HEK293T (cell line): ENCODE data around the gene F11.
"Not testable (repeated sequence)": the region's sequence is repeated elsewhere in the genome, so short reads cannot be mapped to it uniquely, and the experiment has no call there.

Experiments used
- CTCF ChIA-PET: fragments of 350-600 bp; formaldehyde crosslinking; extraction: SDS; loops from one replicate; lab custom pipeline; 2021; ENCODE audit warnings: antibody characterized with exemption, inconsistent platforms; lab: Yijun Ruan, JAX
- POLR2A ChIA-PET: fragments of 350-600 bp; formaldehyde crosslinking; extraction: SDS; loops from one replicate; lab custom pipeline; 2020; ENCODE audit warnings: antibody characterized with exemption, inconsistent platforms; lab: Yijun Ruan, JAX
- DNase-seq: peaks from one replicate; pipeline ENCODE4 v3.0.0; 2012; ENCODE audit warnings: mixed read lengths; ENCODE audit errors: extremely low spot score
- ARNT ChIP-seq: fragments of 450-650 bp; IDR thresholded peaks from 2 replicates; pipeline ENCODE4 v1.6.1; 2017; ENCODE audit warnings: mild to moderate bottlenecking
- BHLHE40 ChIP-seq: fragments of 450-650 bp; IDR thresholded peaks from 2 replicates; pipeline ENCODE4 v1.6.1; 2016; ENCODE audit warnings: mild to moderate bottlenecking, moderate library complexity, borderline replicate concordance
- CTBP1 ChIP-seq: fragments of 450-650 bp; IDR thresholded peaks from 2 replicates; pipeline ENCODE4 v1.6.1; 2016; ENCODE audit warnings: borderline replicate concordance
- ELF4 ChIP-seq: fragments of 450-650 bp; IDR thresholded peaks from 2 replicates; pipeline ENCODE4 v1.6.1; 2017; ENCODE audit warnings: antibody characterized with exemption
- FOXA1 ChIP-seq: fragments of 450-650 bp; IDR thresholded peaks from 2 replicates; pipeline ENCODE4 v1.6.1; 2016; ENCODE audit warnings: mild to moderate bottlenecking
- FOXK2 ChIP-seq: fragments of 450-650 bp; IDR thresholded peaks from 2 replicates; pipeline ENCODE4 v1.6.1; 2016; ENCODE audit warnings: mild to moderate bottlenecking
- FOXM1 ChIP-seq: fragments of 450-650 bp; IDR thresholded peaks from 2 replicates; pipeline ENCODE4 v1.6.1; 2017; ENCODE audit warnings: mild to moderate bottlenecking, borderline replicate concordance
- HDGF ChIP-seq: fragments of 450-650 bp; IDR thresholded peaks from 2 replicates; pipeline ENCODE4 v1.6.1; 2017; ENCODE audit warnings: antibody characterized with exemption, borderline replicate concordance
- L3MBTL2 ChIP-seq: fragments of 450-650 bp; conservative IDR thresholded peaks from 2 replicates; pipeline ENCODE4 v1.6.1; 2016; ENCODE audit warnings: mild to moderate bottlenecking
- LEF1 ChIP-seq: fragments of 450-650 bp; IDR thresholded peaks from 2 replicates; pipeline ENCODE4 v1.6.1; 2017; ENCODE audit warnings: mild to moderate bottlenecking, borderline replicate concordance
- NFRKB ChIP-seq: fragments of 450-650 bp; IDR thresholded peaks from 2 replicates; pipeline ENCODE4 v1.6.1; 2016; ENCODE audit warnings: mild to moderate bottlenecking, moderate library complexity
- SP1 ChIP-seq: fragments of 450-650 bp; IDR thresholded peaks from 2 replicates; pipeline ENCODE4 v1.6.1; 2017
- SUZ12 ChIP-seq: fragments of 450-650 bp; IDR thresholded peaks from 2 replicates; pipeline ENCODE4 v1.6.1; 2016; ENCODE audit warnings: mild to moderate bottlenecking
- TARDBP ChIP-seq: fragments of 450-650 bp; IDR thresholded peaks from 2 replicates; pipeline ENCODE4 v1.6.1; 2016
- ZNF384 ChIP-seq: fragments of 450-650 bp; IDR thresholded peaks from 2 replicates; pipeline ENCODE4 v1.6.1; 2016
- TF ChIP-seq, protein P1 (sequence below): fragments of 450-650 bp; IDR thresholded peaks from 2 replicates; pipeline ENCODE4 v1.6.1; 2016

F11 gene

DNA sequence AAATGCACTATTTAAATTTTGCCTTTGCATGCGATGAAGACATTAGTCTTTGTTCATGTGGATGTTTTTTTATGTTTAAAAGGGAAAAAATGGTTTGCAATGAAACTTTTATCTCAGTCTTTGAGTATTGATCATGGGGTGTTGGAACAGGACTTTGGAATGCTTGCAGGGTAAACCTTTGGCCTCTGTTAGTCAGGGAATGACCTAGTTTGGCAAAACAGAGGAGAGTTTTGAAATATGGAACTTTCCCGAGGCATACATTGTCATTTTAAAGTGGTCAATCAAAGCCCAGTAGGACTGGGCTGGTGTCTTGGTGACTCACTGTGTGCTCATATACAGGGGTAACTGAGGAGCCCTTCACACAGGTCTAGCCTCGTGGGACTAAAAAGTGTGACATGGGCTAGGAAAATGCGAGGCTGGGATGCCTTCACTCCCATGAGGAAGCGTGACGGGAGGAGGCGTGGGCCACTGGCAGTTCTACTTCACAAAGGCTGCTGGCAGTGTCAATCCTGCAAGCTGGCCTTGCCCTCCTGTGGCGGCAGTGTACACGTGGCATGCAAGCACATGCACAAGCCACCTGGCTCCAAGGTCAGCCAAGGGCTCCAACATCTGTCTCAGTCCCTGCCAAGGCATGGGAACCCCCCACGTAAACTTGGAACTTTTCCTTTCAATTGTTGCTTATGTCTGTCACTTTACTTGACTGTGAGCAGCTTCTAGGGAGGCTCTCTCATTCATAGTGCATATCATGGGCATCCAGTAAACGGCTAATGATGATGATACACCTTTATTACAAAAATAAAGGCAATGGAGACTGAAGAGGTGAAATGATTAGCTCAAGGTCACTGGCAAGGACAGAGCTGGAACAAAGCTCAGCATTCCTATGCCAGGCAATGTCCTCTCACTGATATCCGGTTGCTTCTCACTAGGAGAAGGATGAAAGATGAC is 5.2 kb upstream of the F11 start:
- POLR2A ChIA-PET = no interaction called here
- DNase-seq = no peak
- CTCF ChIA-PET = no interaction called here
- TF ChIP-seq NFRKB (no peak), FOXM1 (no peak), ELF4 (no peak), FOXK2 (no peak), ARNT (no peak), TARDBP (no peak), LEF1 (no peak), ZNF384 (no peak), FOXA1 (no peak), SP1 (no peak)

- no peak for DNase-seq
- no peak for TF ChIP-seq NFRKB
- TF ChIP-seq SP1 = no peak
- ChIA-PET CTCF (interaction anchor here (0.5 kb wide), 1 partner anchor 41 kb away, joined by 4 read pairs; no protein-coding TSS in a partner anchor), POLR2A (no interaction called here)
These were observed 1.3 kb upstream of the F11 start for GRCh38 chr4:186264660-186265059.

GRCh38 chr4:186265250-186265649 is 739 bp upstream of the F11 start:
- CTCF ChIA-PET = interaction anchor here (0.7 kb wide), 1 partner anchor 1370 kb away, joined by 3 read pairs; no protein-coding TSS in a partner anchor
- DNase-seq, POLR2A ChIA-PET: not testable (repeated sequence)

GRCh38 chr4:186266729-186267456 is 904 bp downstream of the F11 start:
- TF ChIP-seq, protein P1, sequence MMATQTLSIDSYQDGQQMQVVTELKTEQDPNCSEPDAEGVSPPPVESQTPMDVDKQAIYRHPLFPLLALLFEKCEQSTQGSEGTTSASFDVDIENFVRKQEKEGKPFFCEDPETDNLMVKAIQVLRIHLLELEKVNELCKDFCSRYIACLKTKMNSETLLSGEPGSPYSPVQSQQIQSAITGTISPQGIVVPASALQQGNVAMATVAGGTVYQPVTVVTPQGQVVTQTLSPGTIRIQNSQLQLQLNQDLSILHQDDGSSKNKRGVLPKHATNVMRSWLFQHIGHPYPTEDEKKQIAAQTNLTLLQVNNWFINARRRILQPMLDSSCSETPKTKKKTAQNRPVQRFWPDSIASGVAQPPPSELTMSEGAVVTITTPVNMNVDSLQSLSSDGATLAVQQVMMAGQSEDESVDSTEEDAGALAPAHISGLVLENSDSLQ = no peak
- no peak for TF ChIP-seq SUZ12
- TF ChIP-seq HDGF = no peak
- no peak for TF ChIP-seq FOXA1
- TF ChIP-seq SP1 = no peak
- TF ChIP-seq TARDBP = no peak
- no peak for TF ChIP-seq BHLHE40
- no peak for TF ChIP-seq FOXK2
- TF ChIP-seq LEF1 = no peak
- DNase-seq = peak; percentile 42
- ChIA-PET POLR2A (interaction anchor here (1.5 kb wide), 1 partner anchor 63 kb away, joined by 5 read pairs; no protein-coding TSS in a partner anchor), CTCF (interaction anchor here (1.1 kb wide), 1 partner anchor 11 kb away, joined by 3 read pairs; no protein-coding TSS in a partner anchor)

DNA sequence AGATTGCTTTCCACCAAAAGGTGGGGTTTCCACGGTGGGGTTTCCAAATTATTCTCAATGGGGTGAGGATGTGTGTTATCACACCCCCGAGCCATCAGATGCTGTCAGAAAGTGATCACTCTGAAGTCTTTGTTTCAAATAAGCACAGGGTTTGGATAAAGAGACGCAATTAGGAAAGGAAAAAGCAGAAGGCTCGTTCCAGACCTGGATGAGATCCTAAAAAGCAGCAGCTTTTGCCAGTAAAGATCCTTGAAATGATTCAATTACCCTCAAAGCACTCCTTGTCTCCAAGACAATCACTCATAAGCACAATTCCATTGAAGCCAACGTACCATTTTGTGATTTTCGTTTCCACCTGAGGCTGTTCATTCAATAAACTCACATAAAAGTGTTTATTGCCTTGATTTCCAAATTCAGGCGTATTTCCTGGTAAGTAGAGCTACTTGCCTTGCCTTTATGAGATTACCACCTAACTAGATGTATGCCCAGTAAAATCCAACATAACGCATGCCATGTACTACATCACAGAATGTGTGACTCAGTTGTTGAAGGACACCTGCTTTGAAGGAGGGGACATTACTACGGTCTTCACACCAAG is 5.2 kb downstream of the F11 start:
- TF ChIP-seq HDGF (no peak), ELF4 (no peak), ARNT (no peak), FOXK2 (no peak), FOXA1 (no peak), ZNF384 (no peak), TARDBP (no peak), SP1 (no peak), BHLHE40 (no peak), NFRKB (no peak), LEF1 (no peak)
- TF ChIP-seq, protein P1 = no peak
- DNase-seq = no peak
- CTCF ChIA-PET = no interaction called here
- POLR2A ChIA-PET = no interaction called here

- POLR2A ChIA-PET = no interaction called here
- CTCF ChIA-PET = no interaction called here
- DNase-seq = no peak
- TF ChIP-seq FOXK2 (no peak), ZNF384 (no peak), FOXM1 (no peak), LEF1 (no peak), ARNT (no peak), SUZ12 (no peak), TARDBP (no peak), BHLHE40 (no peak), NFRKB (no peak), CTBP1 (no peak), SP1 (no peak), HDGF (no peak), L3MBTL2 (no peak), ELF4 (no peak), FOXA1 (no peak)
- TF ChIP-seq, protein P1 = no peak
These were observed 6.9 kb downstream of the F11 start for GRCh38 chr4:186272699-186273391.

- DNase-seq, POLR2A ChIA-PET, CTCF ChIA-PET: not testable (repeated sequence)
These were observed 7.4 kb downstream of the F11 start for GRCh38 chr4:186273392-186273789.
